GM12878 (cell line): ENCODE data around the gene LRBA. TPM values are rescaled to one million over a fixed set of nuclear protein-coding genes. Genes with fewer than 3 reads are reported as not detected.

ENCODE experiments used
- ATAC-seq: fragments of 200-7000 bp; cut with Tn5 transposase; 3 replicates; pipeline ENCODE4 v1.9.1; 2020; ENCODE audit warnings: mild to moderate bottlenecking, moderate library complexity
- BruUV-seq: library from RNA; stranded (reverse); fragments of 400-500 nt; replicated peaks from 2 replicates; lab custom pipeline; 2021; lab: Mats Ljungman, UMichigan
- CTCF ChIA-PET: fragments of 300-600 bp; sonication (Branson Sonifier 250); formaldehyde crosslinking; extraction: SDS; loops from one replicate; lab custom pipeline; 2021; ENCODE audit warnings: inconsistent platforms; lab: Yijun Ruan, JAX
- POLR2A ChIA-PET: fragments of 350-600 bp; formaldehyde crosslinking; extraction: SDS; loops from one replicate; lab custom pipeline; 2021; ENCODE audit warnings: inconsistent platforms; lab: Charles Lee
- RAD21 ChIA-PET: fragments of 300-600 bp; sonication (Branson Sonifier 250); formaldehyde crosslinking; loops from one replicate; lab custom pipeline; 2023; ENCODE audit warnings: antibody characterized with exemption; ENCODE audit not compliant: unreplicated experiment; lab: Charles Lee
- SMC1A ChIA-PET: fragments of 300-600 bp; sonication (Branson Sonifier 250); formaldehyde crosslinking; loops from one replicate; lab custom pipeline; 2023; ENCODE audit not compliant: unreplicated experiment, uncharacterized antibody; lab: Charles Lee
- DNase-seq: peaks from one replicate; pipeline ENCODE4 v3.0.0-alpha.2; 2011; ENCODE audit warnings: low read depth, low spot score
- FAIRE-seq: peaks from 3 replicates; lab custom pipeline; 2011; peaks lifted over from hg19 to GRCh38; lab: Jason Lieb, UNC
- H2AFZ ChIP-seq: 2 replicates; pipeline ENCODE4 v1.6.0; 2011; ENCODE audit warnings: low read depth, low read length, control low read depth; ENCODE audit not compliant: control insufficient read depth
- H3K27ac ChIP-seq: 2 replicates; pipeline ENCODE4 v1.5.1; 2011; ENCODE audit warnings: control low read depth; ENCODE audit not compliant: control insufficient read depth, insufficient read depth
- H3K27me3 ChIP-seq, 2 experiments: replicated peaks in 1 of 2; 2 replicates each; pipeline versions ENCODE4 v1.6.0 to v1.6.1; 2011; ENCODE audit warnings: low read length in 1 of 2; ENCODE audit not compliant: control insufficient read depth in 2 of 2, insufficient read depth in 2 of 2
- H3K36me3 ChIP-seq, 2 experiments: 2 replicates each; pipeline ENCODE4 v1.5.1; 2011; ENCODE audit warnings: low read length in 1 of 2; ENCODE audit not compliant: control insufficient read depth in 2 of 2, insufficient read depth in 2 of 2
- H3K4me1 ChIP-seq: 2 replicates; pipeline ENCODE4 v1.6.1; 2011; ENCODE audit warnings: mild to moderate bottlenecking, low read length, moderate library complexity, mixed read lengths; ENCODE audit not compliant: control insufficient read depth, insufficient read depth
- H3K4me2 ChIP-seq: 2 replicates; pipeline ENCODE4 v1.6.0; 2011; ENCODE audit warnings: control low read depth; ENCODE audit not compliant: control insufficient read depth, insufficient read depth
- H3K4me3 ChIP-seq: fragments of 200-600 bp; sonication (generic); 2 replicates; pipeline ENCODE4 v1.5.1; 2016
- H3K79me2 ChIP-seq: 2 replicates; pipeline ENCODE4 v1.6.0; 2011; ENCODE audit warnings: low read length; ENCODE audit not compliant: control insufficient read depth, insufficient read depth
- H3K9ac ChIP-seq: 2 replicates; pipeline ENCODE4 v1.8.0; 2011; ENCODE audit warnings: low read length, control low read depth, mixed read lengths; ENCODE audit not compliant: control insufficient read depth, insufficient read depth
- H3K9me3 ChIP-seq: replicated peaks from 3 replicates; pipeline ENCODE4 v1.5.1; 2011; ENCODE audit warnings: mild to moderate bottlenecking, low read length; ENCODE audit not compliant: control insufficient read depth, insufficient read depth
- H4K20me1 ChIP-seq: 2 replicates; pipeline ENCODE4 v1.6.0; 2011; ENCODE audit not compliant: control insufficient read depth, insufficient read depth
- MTA3 ChIP-seq: IDR thresholded peaks from 2 replicates; pipeline ENCODE4 v1.6.1; 2012; ENCODE audit warnings: low read length, inconsistent platforms, borderline replicate concordance
- RFX5 ChIP-seq: IDR thresholded peaks from 2 replicates; pipeline ENCODE4 v1.6.1; 2011; ENCODE audit warnings: low read depth, low read length, improper control_type of control experiment
- WGBS: methylation state at CpG from one replicate; pipeline ENCODE4 v1.1.6; 2016; ENCODE audit warnings: low lambda C conversion rate; ENCODE audit not compliant: insufficient replicate concordance, insufficient coverage; ENCODE audit errors: missing lambda C conversion rate; 5-methylcytosine and 5-hydroxymethylcytosine counted together
- in situ Hi-C: fragments of 300-500 bp; cut with MboI; formaldehyde crosslinking; loops from 9 replicates; pipeline ENCODE4 v1.14.3; 2018; ENCODE audit warnings: mixed read lengths
- intact Hi-C: fragments of 100-400 bp; cut with micrococcal nuclease; formaldehyde crosslinking; loops from one replicate; pipeline ENCODE4 v1.14.2; 2022; ENCODE audit not compliant: unreplicated experiment
- polyA plus RNA-seq, 11 experiments: library from polyadenylated mRNA; depleted of rRNA in 4 of 11; unstranded in 6 of 11; stranded (reverse) in 5 of 11; fragments of >200 nt; fragmentation: Nextera tagmentation in 4 of 11; fragmentation: Illumina TruSeq in 1 of 11; extraction: Ambion mirVana in 4 of 11; extraction: Trizol in 1 of 11; gene quantifications; 1 replicate in 1 of 11; 2 replicates in 10 of 11; pipeline versions ENCODE4 v1.2.1 to v1.2.3, GENCODE V29; 2011 to 2016; ENCODE audit warnings: inconsistent platforms in 2 of 11, missing spikeins in 2 of 11, low read depth in 1 of 11
- total RNA-seq, 4 experiments: library from RNA; depleted of rRNA in 3 of 4; stranded (reverse); fragments of >200 nt in 3 of 4; fragmentation: Illumina TruSeq in 1 of 4; extraction: Trizol in 1 of 4; gene quantifications; 2 replicates each; pipeline versions ENCODE4 v1.2.1 to v1.2.3, GENCODE V29; 2013 to 2021
- TF ChIP-seq, protein P1 (sequence below), 3 experiments: IDR thresholded peaks in 2 of 3; conservative IDR thresholded peaks in 1 of 3; 2 replicates each; pipeline ENCODE4 v1.5.1; 2011; ENCODE audit warnings: low read depth in 3 of 3, low read length in 3 of 3, mild to moderate bottlenecking in 3 of 3, control low read depth in 2 of 3, moderate library complexity in 2 of 3, inconsistent platforms in 1 of 3, mixed read lengths in 1 of 3; ENCODE audit not compliant: control insufficient read depth in 2 of 3, insufficient read depth in 1 of 3; ENCODE audit errors: extremely low read depth in 1 of 3
- TF ChIP-seq, protein P2 (sequence below): IDR thresholded peaks from 2 replicates; pipeline ENCODE4 v1.6.1; 2012; ENCODE audit warnings: low read depth, low read length, improper control_type of control experiment

LRBA gene
- total and polyA plus RNA-seq, 10 of the 15 experiments (the other 5 are each of a cell fraction or from before 2014, with no cell fraction given) = 20.3 to 93.4 (median 55.0) TPM

DNA sequence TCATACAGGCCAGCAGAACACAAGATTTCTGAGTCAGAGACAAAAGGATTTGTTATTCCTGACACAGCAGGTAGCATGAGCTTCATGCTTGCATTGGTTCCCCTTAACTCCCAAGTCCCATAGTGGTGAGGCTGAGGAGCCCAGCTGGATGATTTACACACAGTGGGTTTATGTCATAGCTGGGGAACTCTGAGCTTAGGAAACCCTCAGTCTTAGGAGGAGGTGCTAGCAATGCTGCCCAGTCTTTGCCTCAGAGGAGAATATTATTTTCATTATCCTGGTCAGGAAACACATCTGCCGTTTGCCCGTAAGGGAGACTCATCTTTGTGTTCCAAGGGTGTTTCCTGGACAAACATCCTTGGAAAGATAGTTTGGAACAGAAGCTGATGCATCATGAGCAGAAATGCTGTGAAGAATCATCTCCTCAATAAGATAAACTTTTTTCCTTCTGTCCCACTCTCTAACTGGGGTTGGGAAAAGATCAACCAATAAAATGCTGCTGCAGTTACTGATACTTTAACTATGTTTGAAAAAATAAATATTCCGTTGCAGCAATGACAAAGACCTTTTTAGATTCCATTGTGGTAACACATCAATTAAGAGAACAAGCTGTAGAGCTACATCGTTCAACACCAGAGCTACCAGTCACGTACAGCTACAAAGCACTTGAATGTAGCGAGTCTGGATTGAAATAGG is 790.0 kb downstream of the LRBA start:
- no peak overlapping the region for H3K4me3 ChIP-seq
- POLR2A ChIA-PET = no interaction called here
- H3K79me2 ChIP-seq = no peaks in the 10 kb centered on the region
- intact Hi-C loops = no loop called here
- TF ChIP-seq MTA3 = no peak
- no peak for TF ChIP-seq RFX5
- TF ChIP-seq, protein P1, sequence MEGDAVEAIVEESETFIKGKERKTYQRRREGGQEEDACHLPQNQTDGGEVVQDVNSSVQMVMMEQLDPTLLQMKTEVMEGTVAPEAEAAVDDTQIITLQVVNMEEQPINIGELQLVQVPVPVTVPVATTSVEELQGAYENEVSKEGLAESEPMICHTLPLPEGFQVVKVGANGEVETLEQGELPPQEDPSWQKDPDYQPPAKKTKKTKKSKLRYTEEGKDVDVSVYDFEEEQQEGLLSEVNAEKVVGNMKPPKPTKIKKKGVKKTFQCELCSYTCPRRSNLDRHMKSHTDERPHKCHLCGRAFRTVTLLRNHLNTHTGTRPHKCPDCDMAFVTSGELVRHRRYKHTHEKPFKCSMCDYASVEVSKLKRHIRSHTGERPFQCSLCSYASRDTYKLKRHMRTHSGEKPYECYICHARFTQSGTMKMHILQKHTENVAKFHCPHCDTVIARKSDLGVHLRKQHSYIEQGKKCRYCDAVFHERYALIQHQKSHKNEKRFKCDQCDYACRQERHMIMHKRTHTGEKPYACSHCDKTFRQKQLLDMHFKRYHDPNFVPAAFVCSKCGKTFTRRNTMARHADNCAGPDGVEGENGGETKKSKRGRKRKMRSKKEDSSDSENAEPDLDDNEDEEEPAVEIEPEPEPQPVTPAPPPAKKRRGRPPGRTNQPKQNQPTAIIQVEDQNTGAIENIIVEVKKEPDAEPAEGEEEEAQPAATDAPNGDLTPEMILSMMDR (IDR thresholded peaks at IDR 0.05 in 2 of 3, conservative IDR thresholded peaks at IDR 0.05 in 1 of 3; ENCODE audit: control insufficient read depth in 2 of 3, extremely low read depth in 1 of 3, insufficient read depth in 1 of 3, low read depth in 3 of 3, low read length in 3 of 3) = no peak
- TF ChIP-seq, protein P2, sequence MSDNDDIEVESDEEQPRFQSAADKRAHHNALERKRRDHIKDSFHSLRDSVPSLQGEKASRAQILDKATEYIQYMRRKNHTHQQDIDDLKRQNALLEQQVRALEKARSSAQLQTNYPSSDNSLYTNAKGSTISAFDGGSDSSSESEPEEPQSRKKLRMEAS = no peak
- TF ChIP-seq, all 136 proteins: peak for 0
- DNase-seq (no peak), ATAC-seq (no peak), FAIRE-seq (no peak)
- Histone ChIP-seq H3K36me3 (no peaks in the 10 kb centered on the region), H3K27ac (no peak overlapping the region), H3K9ac (no peak overlapping the region), H3K27me3 (peaks cover 0 to 3% of the 10 kb centered on the region in 2 experiments; a peak in 1 of 4 replicates), H4K20me1 (no peaks in the 10 kb centered on the region), H3K4me1 (no peaks in the 10 kb centered on the region), H3K4me2 (no peak overlapping the region), H3K9me3 (no peaks in the 10 kb centered on the region), H2AFZ (no peak overlapping the region)
- SMC1A ChIA-PET = interaction anchor here (1.0 kb wide), 1 partner anchor 18 kb away, joined by 3 read pairs; no protein-coding TSS in a partner anchor
- 51% methylated on average over 6 of the region's 6 CpGs for WGBS
- in situ Hi-C loops = no loop called here
- CTCF ChIA-PET = no interaction called here
- RAD21 ChIA-PET = no interaction called here
- BruUV-seq = no TSS peak
